ENCODE measurements around the gene MOSPD2.

The MOSPD2 gene

DNA sequence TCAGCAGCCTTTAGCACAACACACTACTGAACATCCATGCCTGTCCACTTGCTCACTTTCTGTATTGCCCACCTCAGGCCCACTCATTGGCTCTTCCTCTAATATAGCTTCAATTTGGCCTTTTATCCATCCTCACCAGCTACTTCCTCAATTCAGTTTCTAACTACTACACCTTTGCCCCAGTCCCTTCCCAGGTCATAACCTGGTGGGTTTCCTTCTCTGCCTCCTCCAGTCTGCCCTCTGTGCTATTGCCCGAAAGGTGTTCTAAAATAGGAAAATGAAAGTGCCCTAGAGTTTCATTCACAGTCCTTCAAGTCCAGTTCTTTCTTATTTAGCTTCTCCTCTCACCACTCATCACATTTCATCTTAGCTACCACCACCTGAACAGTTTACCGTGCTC is 23.1 kb downstream of the MOSPD2 start:
- Mint-ChIP-seq H3K36me3 (ENCODE audit: low read depth) (peaks cover 6% of the 10 kb centered on the region), H3K9me3 (no peaks in the 10 kb centered on the region), H3K4me3 (no peak overlapping the region), H3K27me3 (ENCODE audit: low read depth) (no peaks in the 10 kb centered on the region), H3K27ac (no peak overlapping the region), H3K4me1 (no peaks in the 10 kb centered on the region)
- TF ChIP-seq, protein P1, sequence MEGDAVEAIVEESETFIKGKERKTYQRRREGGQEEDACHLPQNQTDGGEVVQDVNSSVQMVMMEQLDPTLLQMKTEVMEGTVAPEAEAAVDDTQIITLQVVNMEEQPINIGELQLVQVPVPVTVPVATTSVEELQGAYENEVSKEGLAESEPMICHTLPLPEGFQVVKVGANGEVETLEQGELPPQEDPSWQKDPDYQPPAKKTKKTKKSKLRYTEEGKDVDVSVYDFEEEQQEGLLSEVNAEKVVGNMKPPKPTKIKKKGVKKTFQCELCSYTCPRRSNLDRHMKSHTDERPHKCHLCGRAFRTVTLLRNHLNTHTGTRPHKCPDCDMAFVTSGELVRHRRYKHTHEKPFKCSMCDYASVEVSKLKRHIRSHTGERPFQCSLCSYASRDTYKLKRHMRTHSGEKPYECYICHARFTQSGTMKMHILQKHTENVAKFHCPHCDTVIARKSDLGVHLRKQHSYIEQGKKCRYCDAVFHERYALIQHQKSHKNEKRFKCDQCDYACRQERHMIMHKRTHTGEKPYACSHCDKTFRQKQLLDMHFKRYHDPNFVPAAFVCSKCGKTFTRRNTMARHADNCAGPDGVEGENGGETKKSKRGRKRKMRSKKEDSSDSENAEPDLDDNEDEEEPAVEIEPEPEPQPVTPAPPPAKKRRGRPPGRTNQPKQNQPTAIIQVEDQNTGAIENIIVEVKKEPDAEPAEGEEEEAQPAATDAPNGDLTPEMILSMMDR (IDR thresholded peaks at IDR 0.05; ENCODE audit: unreplicated experiment in 3 of 3), result no peak

DNA sequence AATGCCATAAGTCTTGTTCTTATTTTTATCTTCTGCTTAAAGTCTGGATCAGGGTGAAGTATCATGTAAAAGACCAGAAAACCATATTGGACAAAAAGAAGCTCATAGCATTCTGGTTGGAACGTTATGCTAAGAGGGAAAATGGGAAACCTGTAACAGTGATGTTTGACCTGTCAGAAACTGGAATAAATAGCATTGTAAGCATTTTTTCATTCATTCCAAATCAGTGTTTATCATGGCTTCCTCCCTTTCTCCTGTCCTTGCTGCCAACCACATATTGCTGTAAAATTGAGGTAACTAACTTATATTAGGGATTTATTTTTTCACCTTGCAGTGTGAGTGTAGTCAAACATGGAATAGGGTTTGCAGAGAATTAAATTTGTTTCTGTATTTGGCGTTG is 23.8 kb downstream of the MOSPD2 start:
- no peaks in the 10 kb centered on the region for H3K9me3 Mint-ChIP-seq
- no peak overlapping the region for H3K4me3 Mint-ChIP-seq
- no peak overlapping the region for H3K27ac Mint-ChIP-seq
- no peaks in the 10 kb centered on the region for H3K27me3 Mint-ChIP-seq (ENCODE audit: low read depth)
- H3K4me1 Mint-ChIP-seq, result no peaks in the 10 kb centered on the region
- peaks cover 6% of the 10 kb centered on the region for H3K36me3 Mint-ChIP-seq (ENCODE audit: low read depth)
- TF ChIP-seq, protein P1 (IDR thresholded peaks at IDR 0.05; ENCODE audit: unreplicated experiment in 3 of 3), result no peak

DNA sequence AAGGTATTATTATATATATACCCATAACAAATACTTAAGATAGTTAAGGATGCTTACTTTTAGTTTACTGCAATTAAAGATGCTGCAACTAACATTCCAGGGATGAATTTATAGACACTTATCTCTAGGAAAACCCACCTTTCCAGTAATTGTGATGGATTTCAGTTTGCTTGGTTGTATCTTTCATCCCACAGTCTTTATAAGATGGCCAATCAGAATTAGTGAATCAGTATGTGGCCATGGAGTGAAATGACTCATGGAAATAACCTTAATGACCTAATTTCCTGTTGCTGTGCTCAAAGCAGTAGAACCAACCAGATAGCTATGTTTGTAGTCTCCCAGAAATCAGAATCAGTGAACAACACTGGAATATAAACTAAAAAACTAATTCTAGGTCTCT is 26.4 kb downstream of the MOSPD2 start:
- Mint-ChIP-seq H3K36me3 (ENCODE audit: low read depth) (peaks cover 20% of the 10 kb centered on the region), H3K9me3 (no peaks in the 10 kb centered on the region), H3K4me3 (no peak overlapping the region), H3K27ac (no peak overlapping the region), H3K4me1 (no peaks in the 10 kb centered on the region), H3K27me3 (ENCODE audit: low read depth) (no peaks in the 10 kb centered on the region)
- TF ChIP-seq, protein P1 (IDR thresholded peaks at IDR 0.05; ENCODE audit: unreplicated experiment in 3 of 3), result no peak

DNA sequence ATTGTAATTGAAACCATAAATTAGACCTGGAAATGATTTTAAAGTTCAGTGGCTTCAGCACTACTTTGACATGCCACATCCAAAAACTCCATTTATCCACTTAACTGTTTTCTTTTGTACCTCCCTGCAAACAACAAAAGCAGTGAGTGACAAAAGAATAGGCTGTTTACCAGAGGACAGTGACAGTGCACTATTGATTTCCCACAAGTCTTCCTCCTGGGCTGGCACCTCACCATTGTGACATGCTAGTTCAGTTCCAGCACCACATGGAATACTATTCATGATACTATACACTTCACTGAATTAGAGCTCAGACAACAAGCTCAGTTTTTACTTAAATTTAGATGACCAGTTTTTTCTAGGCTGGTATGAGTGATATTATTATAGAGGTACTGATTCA is 29.3 kb downstream of the MOSPD2 start:
- TF ChIP-seq, protein P1 (IDR thresholded peaks at IDR 0.05; ENCODE audit: unreplicated experiment in 3 of 3), result no peak
- Mint-ChIP-seq H3K27ac (no peak overlapping the region), H3K9me3 (peaks cover 3% of the 10 kb centered on the region), H3K4me1 (no peaks in the 10 kb centered on the region), H3K4me3 (no peak overlapping the region), H3K36me3 (ENCODE audit: low read depth) (peaks cover 24% of the 10 kb centered on the region), H3K27me3 (ENCODE audit: low read depth) (no peaks in the 10 kb centered on the region)

DNA sequence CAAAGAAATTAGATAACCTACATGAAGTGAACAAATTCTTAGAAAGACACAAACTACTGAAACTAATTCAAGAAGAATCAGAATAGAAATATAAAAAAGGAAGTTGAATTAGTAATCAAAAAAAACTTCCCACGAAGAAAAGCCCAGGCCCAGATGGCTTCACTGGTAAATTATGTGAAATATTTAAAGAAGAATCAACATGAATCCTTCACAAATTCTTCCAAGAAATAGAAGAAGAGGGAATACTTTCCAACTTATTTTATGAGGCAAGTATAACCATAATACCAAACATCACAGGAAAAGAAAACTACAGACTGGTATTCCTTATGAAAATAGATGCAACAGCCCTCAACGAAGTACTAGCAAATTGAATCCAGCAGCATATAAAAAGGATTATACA is 30.7 kb downstream of the MOSPD2 start:
- H3K27ac Mint-ChIP-seq, result no peak overlapping the region
- H3K36me3 Mint-ChIP-seq (ENCODE audit: low read depth), result peaks cover 24% of the 10 kb centered on the region
- TF ChIP-seq, protein P1 (IDR thresholded peaks at IDR 0.05; ENCODE audit: unreplicated experiment in 3 of 3), result no peak
- H3K9me3 Mint-ChIP-seq, result peaks cover 3% of the 10 kb centered on the region
- no peak overlapping the region for H3K4me3 Mint-ChIP-seq
- H3K27me3 Mint-ChIP-seq (ENCODE audit: low read depth), result no peaks in the 10 kb centered on the region
- no peaks in the 10 kb centered on the region for H3K4me1 Mint-ChIP-seq

DNA sequence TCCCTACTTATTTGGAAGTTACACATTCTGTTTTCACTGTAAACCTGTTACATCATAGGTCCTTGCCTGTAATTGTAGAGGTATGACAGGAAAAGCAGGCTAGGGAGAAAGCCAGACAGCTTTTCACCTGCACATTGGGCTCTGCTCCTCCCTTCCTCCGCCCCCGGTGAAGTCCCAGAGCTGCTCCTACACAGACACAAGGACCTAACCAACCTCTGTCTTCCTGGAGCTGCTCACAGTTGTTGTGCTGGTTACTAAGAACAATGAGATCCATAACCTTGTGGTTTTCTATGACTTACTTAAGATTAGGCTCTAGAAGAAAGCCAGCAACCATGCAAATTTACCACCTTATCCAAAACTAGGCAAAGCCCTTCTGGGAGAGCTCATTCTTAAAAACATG is 40.0 kb downstream of the MOSPD2 start:
- Mint-ChIP-seq H3K27ac (no peak overlapping the region), H3K9me3 (no peaks in the 10 kb centered on the region), H3K27me3 (ENCODE audit: low read depth) (no peaks in the 10 kb centered on the region), H3K4me3 (no peak overlapping the region), H3K4me1 (no peaks in the 10 kb centered on the region), H3K36me3 (ENCODE audit: low read depth) (peaks cover 32% of the 10 kb centered on the region)
- TF ChIP-seq, protein P1 (IDR thresholded peaks at IDR 0.05; ENCODE audit: unreplicated experiment in 3 of 3), result no peak
